SU-DHL-6 (cell line): ENCODE data around the gene CH25H.

Experiments
- CTCF ChIP-seq: fragments of 200-600 bp; sonication (generic); IDR thresholded peaks from one replicate; pipeline ENCODE4 v1.5.1; 2017; ENCODE audit warnings: antibody characterized with exemption, mild to moderate bottlenecking, low read length, moderate library complexity; ENCODE audit not compliant: insufficient read depth, poor library complexity, severe bottlenecking
- EZH2phosphoT487 ChIP-seq: fragments of 200-600 bp; sonication (generic), shearing (Covaris generic); conservative IDR thresholded peaks from 2 replicates; pipeline ENCODE4 v1.6.1; 2018; ENCODE audit warnings: mild to moderate bottlenecking, antibody characterized with exemption, low read length, moderate library complexity, mixed read lengths

DNA sequence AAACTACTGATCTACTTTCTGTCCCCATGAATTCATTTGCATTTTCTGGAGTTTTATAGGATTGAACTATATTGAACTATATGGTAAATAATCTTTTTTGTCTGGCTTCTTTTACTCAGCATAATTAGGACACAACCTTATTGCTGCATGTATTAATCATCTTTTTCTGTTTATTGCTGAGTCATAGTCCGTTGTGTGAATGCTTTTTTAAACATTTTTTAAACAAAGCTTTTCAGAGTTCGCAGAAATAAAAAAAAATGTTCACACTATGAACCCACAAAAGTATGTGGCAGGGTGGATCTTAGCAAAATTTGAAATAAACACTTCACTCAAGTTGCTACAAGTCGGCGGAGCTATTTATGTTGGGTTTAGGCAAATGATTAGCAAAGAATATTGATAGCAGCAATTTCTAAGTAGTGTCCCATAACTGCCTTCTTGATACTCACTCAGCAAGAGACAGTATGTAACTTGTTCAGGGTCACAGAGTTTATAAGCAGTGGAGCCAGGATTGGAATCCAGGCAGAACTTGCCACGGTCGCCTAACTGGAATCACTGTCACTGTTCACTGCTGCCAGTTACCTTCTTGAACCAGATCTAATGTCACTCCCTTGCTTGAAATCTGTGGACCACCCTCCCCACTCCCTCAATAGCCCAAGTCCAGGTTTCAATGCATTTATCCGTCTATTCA, 5.6 kb downstream of the CH25H start:
- TF ChIP-seq CTCF (no peak), EZH2phosphoT487 (no peak)
